ENCODE measurements around the gene SLC25A31. TPM values are rescaled to one million over a fixed set of nuclear protein-coding genes. Genes with fewer than 3 reads are reported as not detected.

SLC25A31 gene
- total and polyA plus RNA-seq, 4 donors = not detected

DNA sequence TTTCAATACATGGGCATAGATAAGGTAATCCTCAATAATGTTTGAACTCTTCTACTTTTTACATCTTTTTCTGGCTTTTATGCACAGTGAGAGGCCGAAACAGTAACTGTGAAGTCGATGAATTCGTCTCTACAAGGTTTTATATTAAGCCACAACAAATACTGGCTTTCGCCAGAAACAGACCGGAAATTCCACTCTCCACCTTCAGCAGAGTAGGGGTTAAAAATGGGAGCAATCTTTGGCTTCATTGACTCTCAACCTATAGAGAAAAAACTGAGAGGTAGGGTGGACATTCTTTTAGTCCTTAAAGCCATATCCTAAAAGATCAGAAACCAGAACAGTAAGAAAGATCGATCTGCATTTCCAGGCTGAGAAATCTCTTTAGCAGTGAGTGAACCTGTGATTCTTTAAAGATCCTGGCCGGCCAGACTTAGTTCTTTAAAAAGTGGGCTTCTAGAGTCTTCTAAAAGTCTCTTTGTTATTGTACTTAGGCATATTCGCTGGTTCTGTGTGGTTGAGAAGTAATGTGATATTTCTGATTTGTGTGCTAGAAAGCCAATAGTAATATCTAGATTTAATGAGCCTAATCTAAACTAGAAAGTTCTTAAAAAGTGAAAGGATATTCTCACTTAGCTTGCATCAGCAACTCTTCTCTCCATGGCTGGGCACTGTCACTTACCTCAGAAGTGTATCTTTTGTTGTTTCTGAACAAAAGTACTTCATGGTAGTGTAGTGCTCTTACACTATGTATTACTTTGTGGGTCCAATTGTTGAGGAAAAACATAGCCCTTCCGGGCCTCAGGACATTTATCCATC, 54.0 kb downstream of the SLC25A31 start:
- TF ChIP-seq TAF1 (conservative IDR thresholded peaks at IDR 0.05) (no peak), NR2F2 (IDR thresholded peaks at IDR 0.05) (no peak), FOXA1 (IDR thresholded peaks at IDR 0.05) (no peak), EGR1 (IDR thresholded peaks at IDR 0.05; ENCODE audit: low read depth in 2 of 2) (no peak), RXRA (IDR thresholded peaks at IDR 0.05) (no peak), JUND (IDR thresholded peaks at IDR 0.05) (no peak)
- TF ChIP-seq, protein P1, sequence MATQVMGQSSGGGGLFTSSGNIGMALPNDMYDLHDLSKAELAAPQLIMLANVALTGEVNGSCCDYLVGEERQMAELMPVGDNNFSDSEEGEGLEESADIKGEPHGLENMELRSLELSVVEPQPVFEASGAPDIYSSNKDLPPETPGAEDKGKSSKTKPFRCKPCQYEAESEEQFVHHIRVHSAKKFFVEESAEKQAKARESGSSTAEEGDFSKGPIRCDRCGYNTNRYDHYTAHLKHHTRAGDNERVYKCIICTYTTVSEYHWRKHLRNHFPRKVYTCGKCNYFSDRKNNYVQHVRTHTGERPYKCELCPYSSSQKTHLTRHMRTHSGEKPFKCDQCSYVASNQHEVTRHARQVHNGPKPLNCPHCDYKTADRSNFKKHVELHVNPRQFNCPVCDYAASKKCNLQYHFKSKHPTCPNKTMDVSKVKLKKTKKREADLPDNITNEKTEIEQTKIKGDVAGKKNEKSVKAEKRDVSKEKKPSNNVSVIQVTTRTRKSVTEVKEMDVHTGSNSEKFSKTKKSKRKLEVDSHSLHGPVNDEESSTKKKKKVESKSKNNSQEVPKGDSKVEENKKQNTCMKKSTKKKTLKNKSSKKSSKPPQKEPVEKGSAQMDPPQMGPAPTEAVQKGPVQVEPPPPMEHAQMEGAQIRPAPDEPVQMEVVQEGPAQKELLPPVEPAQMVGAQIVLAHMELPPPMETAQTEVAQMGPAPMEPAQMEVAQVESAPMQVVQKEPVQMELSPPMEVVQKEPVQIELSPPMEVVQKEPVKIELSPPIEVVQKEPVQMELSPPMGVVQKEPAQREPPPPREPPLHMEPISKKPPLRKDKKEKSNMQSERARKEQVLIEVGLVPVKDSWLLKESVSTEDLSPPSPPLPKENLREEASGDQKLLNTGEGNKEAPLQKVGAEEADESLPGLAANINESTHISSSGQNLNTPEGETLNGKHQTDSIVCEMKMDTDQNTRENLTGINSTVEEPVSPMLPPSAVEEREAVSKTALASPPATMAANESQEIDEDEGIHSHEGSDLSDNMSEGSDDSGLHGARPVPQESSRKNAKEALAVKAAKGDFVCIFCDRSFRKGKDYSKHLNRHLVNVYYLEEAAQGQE (IDR thresholded peaks at IDR 0.05) = no peak
- TF ChIP-seq, protein P2, sequence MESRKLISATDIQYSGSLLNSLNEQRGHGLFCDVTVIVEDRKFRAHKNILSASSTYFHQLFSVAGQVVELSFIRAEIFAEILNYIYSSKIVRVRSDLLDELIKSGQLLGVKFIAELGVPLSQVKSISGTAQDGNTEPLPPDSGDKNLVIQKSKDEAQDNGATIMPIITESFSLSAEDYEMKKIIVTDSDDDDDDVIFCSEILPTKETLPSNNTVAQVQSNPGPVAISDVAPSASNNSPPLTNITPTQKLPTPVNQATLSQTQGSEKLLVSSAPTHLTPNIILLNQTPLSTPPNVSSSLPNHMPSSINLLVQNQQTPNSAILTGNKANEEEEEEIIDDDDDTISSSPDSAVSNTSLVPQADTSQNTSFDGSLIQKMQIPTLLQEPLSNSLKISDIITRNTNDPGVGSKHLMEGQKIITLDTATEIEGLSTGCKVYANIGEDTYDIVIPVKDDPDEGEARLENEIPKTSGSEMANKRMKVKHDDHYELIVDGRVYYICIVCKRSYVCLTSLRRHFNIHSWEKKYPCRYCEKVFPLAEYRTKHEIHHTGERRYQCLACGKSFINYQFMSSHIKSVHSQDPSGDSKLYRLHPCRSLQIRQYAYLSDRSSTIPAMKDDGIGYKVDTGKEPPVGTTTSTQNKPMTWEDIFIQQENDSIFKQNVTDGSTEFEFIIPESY (IDR thresholded peaks at IDR 0.05) = no peak
- WGBS = 85% methylated on average over 9 of the region's 9 CpGs

DNA sequence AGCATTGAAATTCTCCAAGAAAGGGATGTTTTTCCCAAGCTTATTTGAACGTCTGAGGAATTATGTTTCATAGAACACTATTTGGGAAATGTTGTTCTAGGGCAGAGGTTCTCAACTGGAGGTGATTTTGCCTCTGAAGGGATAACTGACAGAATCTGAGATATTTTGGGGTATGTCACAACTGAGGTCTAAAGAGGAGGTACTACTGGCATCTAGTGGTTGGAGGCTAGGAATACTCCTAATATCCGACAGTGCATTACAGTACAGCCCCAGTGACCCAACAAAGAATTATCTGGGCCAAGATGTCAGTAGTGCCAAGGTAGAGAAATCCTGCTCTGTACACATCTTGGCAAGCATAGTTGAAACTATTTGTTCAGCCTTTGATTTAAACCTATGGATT, 58.3 kb downstream of the SLC25A31 start:
- peak in 1 of 2 donors; percentile 15 for TF ChIP-seq RXRA (IDR thresholded peaks at IDR 0.05)
- TF ChIP-seq, protein P3, sequence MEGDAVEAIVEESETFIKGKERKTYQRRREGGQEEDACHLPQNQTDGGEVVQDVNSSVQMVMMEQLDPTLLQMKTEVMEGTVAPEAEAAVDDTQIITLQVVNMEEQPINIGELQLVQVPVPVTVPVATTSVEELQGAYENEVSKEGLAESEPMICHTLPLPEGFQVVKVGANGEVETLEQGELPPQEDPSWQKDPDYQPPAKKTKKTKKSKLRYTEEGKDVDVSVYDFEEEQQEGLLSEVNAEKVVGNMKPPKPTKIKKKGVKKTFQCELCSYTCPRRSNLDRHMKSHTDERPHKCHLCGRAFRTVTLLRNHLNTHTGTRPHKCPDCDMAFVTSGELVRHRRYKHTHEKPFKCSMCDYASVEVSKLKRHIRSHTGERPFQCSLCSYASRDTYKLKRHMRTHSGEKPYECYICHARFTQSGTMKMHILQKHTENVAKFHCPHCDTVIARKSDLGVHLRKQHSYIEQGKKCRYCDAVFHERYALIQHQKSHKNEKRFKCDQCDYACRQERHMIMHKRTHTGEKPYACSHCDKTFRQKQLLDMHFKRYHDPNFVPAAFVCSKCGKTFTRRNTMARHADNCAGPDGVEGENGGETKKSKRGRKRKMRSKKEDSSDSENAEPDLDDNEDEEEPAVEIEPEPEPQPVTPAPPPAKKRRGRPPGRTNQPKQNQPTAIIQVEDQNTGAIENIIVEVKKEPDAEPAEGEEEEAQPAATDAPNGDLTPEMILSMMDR (IDR thresholded peaks at IDR 0.05; ENCODE audit: low read depth, low read length, missing input control) = peak; percentile 9
- no peak for TF ChIP-seq FOXA2 (IDR thresholded peaks at IDR 0.05)
- TF ChIP-seq, protein P4, sequence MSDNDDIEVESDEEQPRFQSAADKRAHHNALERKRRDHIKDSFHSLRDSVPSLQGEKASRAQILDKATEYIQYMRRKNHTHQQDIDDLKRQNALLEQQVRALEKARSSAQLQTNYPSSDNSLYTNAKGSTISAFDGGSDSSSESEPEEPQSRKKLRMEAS (IDR thresholded peaks at IDR 0.05) = no peak
- no peak for TF ChIP-seq SP1 (IDR thresholded peaks at IDR 0.05)
- peak in 1 of 2 donors; percentile 70 for TF ChIP-seq RAD21 (IDR thresholded peaks at IDR 0.05)
- Histone ChIP-seq H3K4me3 (ENCODE audit: low read depth in 1 of 3, low read length in 3 of 3) (no peak overlapping the region), H3K36me3 (ENCODE audit: control insufficient read depth in 4 of 4, insufficient read depth in 3 of 4, low read depth in 1 of 4, low read length in 3 of 4) (no peaks in the 10 kb centered on the region), H3K9me3 (ENCODE audit: control insufficient read depth in 4 of 4, low read length in 3 of 4) (no peaks in the 10 kb centered on the region), H3K27me3 (ENCODE audit: control insufficient read depth in 4 of 4, insufficient read depth in 4 of 4, low read length in 3 of 4) (no peaks in the 10 kb centered on the region), H3K27ac (ENCODE audit: low read depth in 1 of 2, low read length in 2 of 2) (no peak overlapping the region), H3K9ac (ENCODE audit: low read depth in 1 of 2, low read length in 2 of 2) (no peak overlapping the region), H3K4me1 (ENCODE audit: control insufficient read depth in 4 of 4, insufficient read depth in 4 of 4, low read length in 3 of 4) (peaks cover 0 to 2% (median 0%) of the 10 kb centered on the region in 4 donors)
- 84% methylated on average over 2 of the region's 2 CpGs for WGBS
- no peak for DNase-seq (ENCODE audit: low spot score)

More for the DNA sequence above, 54.0 kb downstream of the SLC25A31 start:
- Histone ChIP-seq H3K27ac (ENCODE audit: low read depth in 1 of 2, low read length in 2 of 2) (peak overlapping the region in 1 of 2 donors; percentile 33), H3K9ac (ENCODE audit: low read depth in 1 of 2, low read length in 2 of 2) (no peak overlapping the region), H3K4me3 (ENCODE audit: low read depth in 1 of 3, low read length in 3 of 3) (peak overlapping the region in 1 of 3 donors; percentile 73), H3K9me3 (ENCODE audit: control insufficient read depth in 4 of 4, low read length in 3 of 4) (no peaks in the 10 kb centered on the region), H3K36me3 (ENCODE audit: control insufficient read depth in 4 of 4, insufficient read depth in 3 of 4, low read depth in 1 of 4, low read length in 3 of 4) (no peaks in the 10 kb centered on the region), H3K4me1 (ENCODE audit: control insufficient read depth in 4 of 4, insufficient read depth in 4 of 4, low read length in 3 of 4) (peaks cover 0 to 10% (median 2%) of the 10 kb centered on the region in 4 donors), H3K27me3 (ENCODE audit: control insufficient read depth in 4 of 4, insufficient read depth in 4 of 4, low read length in 3 of 4) (no peaks in the 10 kb centered on the region)
- DNase-seq (ENCODE audit: low spot score) = no peak

Measured in liver (tissue), 9 donors.